GM12872 (cell line): ENCODE measurements around the gene KIRREL3.

Source experiments
- CTCF ChIP-seq: IDR thresholded peaks from 3 replicates; pipeline ENCODE4 v1.5.1; 2011; ENCODE audit warnings: low read depth, mild to moderate bottlenecking, low read length, moderate library complexity; ENCODE audit not compliant: insufficient read depth

KIRREL3 gene

DNA sequence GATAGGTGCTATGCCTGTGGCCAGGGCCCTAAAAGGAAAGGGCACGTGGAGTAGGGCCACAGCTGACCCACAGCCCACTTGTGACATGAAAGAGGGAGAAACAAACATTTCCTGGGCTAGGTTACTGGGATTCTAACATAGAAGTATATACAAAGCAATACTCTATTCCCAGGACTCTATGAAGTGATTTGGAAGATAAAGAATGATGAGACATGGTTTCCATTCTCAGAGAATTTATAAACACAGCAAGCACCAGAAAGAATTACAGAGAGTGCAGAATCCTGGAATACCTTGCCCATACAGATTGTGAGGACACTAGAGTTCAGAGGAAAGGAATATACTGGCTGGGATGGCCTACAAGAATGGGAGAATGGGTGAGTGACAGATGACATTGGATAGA lies 86.4 kb downstream of the KIRREL3 start:
- no peak for TF ChIP-seq CTCF

DNA sequence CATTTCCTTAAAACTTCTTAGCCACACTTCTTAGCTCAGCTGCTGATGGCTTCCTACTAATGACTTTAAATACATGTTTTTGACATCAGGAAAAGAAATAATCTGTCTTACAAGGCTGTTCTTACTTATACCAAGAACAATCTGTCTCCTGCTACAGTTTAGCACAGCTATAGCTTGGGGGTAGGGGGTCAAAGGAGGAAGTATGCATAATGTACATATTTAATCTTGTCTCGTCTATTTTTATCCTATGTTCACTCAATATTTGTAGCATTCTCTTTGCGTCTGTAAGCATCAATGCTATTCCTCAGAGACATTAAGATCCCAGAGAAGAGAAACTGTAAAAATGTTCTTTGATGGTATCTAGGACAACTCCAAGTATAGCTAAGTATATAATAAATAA lies 96.0 kb downstream of the KIRREL3 start:
- TF ChIP-seq CTCF, result no peak

DNA sequence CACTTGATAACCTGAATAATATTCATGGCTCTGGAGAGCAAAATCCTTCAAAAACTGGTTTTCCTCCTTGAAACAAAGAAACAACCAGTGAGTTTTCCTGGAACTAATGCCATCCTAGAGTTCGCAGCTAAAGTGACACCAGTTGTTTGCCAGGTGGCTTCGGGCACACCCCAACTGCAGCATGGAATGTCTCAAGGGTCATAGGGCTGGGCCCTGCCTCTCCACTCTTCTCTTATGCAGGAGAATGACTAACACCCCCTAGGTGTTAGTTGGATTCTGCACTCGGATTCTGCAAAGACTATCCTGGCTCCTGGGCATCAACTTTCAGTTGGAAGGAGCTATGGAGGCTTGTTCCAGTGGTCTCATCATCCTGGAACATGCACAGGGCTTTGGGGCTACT lies 98.8 kb downstream of the KIRREL3 start:
- no peak for TF ChIP-seq CTCF

DNA sequence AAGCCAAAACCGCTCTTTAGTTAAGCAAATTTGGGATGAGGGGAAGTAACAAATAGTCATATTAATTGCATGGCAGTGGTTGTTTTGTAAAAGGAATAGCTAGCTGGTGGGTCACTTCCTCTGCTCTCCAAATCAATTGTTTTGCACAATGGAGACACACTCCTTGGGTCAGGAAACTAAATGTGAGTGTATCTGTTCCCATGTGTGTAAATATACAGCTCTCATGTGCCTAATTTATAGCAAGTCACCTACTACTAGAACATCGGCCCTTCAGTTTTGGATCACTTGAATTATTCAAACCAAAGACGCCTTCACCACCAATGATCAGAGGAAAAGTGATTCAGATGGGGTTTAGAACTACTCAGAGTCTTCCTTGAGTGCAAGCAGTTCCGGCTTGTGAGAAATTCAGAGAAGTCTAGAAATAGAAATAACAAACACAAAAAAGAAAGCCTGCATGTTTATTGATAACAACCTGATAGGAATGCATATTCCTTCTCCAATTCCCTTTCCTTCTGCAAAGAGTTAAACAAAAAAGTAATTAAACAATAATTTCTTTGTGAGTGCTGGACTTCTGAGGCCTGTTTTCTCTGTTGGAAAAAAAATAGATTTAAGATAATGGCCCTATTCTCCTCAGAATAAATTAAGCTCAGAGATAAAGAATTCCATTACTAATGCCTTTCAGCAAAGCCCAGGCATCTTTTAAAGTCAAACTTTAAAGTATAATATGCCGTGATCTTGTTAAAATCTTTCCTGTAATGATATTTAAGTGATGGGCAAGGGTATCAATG lies 100.4 kb downstream of the KIRREL3 start:
- no peak for TF ChIP-seq CTCF

- no peak for TF ChIP-seq CTCF
Observed at GRCh38 chr11:126898802-126899201, 101.8 kb downstream of the KIRREL3 start.

DNA sequence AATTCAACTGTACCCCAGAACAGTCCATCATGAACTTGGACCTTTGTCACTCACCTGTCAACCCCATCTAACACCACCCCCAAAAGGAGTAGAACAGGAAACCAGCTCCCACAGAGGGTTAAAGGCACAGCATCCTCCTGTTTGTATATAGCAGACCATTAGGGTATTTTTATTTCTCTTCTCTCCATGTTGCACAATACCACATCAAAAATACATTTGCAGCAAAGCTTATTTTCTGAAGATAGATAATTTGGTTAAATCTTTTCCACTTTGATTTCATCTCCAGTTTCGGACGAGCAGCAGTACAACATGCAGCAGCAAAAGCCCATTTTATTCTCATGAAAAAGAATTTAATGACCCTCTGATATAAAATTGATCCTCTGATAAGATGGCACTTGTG lies 103.1 kb downstream of the KIRREL3 start:
- no peak for TF ChIP-seq CTCF

- TF ChIP-seq CTCF, result no peak
Observed at GRCh38 chr11:126896025-126896424, 104.5 kb downstream of the KIRREL3 start.

DNA sequence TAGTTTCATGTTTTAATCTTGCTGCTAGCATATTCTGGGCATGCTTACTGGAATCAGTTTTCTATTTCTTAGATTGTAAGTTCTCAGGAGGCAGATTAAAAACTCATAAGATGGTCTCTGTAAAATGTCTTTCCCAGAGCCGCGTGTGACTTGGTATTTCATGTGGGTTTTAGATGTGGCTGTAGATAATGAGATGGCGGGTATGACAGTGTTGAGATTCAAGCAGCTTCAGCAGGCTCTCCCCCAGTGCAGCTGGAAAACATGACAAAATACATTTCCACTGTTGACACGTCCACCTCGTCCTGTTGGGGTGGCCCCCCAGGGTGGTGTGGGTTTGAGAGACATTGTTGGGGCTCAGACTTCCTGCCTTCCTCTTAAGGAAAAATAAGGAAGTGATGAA lies 106.8 kb downstream of the KIRREL3 start:
- TF ChIP-seq CTCF, result no peak
